Activated T-helper 9 cell treated with anti-CD3 and anti-CD28 coated beads, Interleukin-2, amount 50 U/mL, for 16 hours (primary cell): Measurements from ENCODE around the gene INIP.
"Not testable (repeated sequence)": the region's sequence is repeated elsewhere in the genome, so short reads cannot be mapped to it uniquely, and the experiment has no call there.

ENCODE experiments used
- DNase-seq: peaks from one replicate; pipeline ENCODE4 v3.0.0-alpha.2; 2020; ENCODE audit warnings: low read depth

Gene INIP

GRCh38 chr9:112734892-112735291, 17.0 kb upstream of the INIP start:
- no peak for DNase-seq

- DNase-seq = no peak
Measured at GRCh38 chr9:112731971-112732370, 14.1 kb upstream of the INIP start.

- no peak for DNase-seq
Measured at GRCh38 chr9:112728401-112728800, 10.5 kb upstream of the INIP start.

- no peak for DNase-seq
Measured at GRCh38 chr9:112726428-112726827, 8.5 kb upstream of the INIP start.

- no peak for DNase-seq
Measured at GRCh38 chr9:112725961-112726360, 8.0 kb upstream of the INIP start.

- DNase-seq = not testable (repeated sequence)
Measured at GRCh38 chr9:112722749-112723148, 4.8 kb upstream of the INIP start.

- no peak for DNase-seq
Measured at GRCh38 chr9:112720113-112720780, 2.3 kb upstream of the INIP start.

GRCh38 chr9:112719696-112720095, 1.8 kb upstream of the INIP start:
- DNase-seq = no peak

- DNase-seq = no peak
Measured at GRCh38 chr9:112719241-112719691, 1.3 kb upstream of the INIP start.

GRCh38 chr9:112712678-112713077, 5.2 kb downstream of the INIP start:
- no peak for DNase-seq

GRCh38 chr9:112711050-112711689, 6.7 kb downstream of the INIP start:
- no peak for DNase-seq

- DNase-seq = no peak
Measured at GRCh38 chr9:112705768-112706427, 12.0 kb downstream of the INIP start.

- no peak for DNase-seq
Measured at GRCh38 chr9:112703304-112703703, 14.6 kb downstream of the INIP start.

GRCh38 chr9:112700085-112700484, 17.8 kb downstream of the INIP start:
- DNase-seq = no peak

GRCh38 chr9:112699230-112699629, 18.7 kb downstream of the INIP start:
- DNase-seq = no peak

- DNase-seq = no peak
Measured at GRCh38 chr9:112696461-112696860, 21.5 kb downstream of the INIP start.

- no peak for DNase-seq
Measured at GRCh38 chr9:112694706-112695555, 23.0 kb downstream of the INIP start.

- DNase-seq = no peak
Measured at GRCh38 chr9:112689161-112689740, 28.7 kb downstream of the INIP start.

- DNase-seq = no peak
Measured at GRCh38 chr9:112680731-112681402, 37.0 kb downstream of the INIP start.

GRCh38 chr9:112677040-112677439, 40.9 kb downstream of the INIP start:
- DNase-seq = no peak

- DNase-seq = not testable (repeated sequence)
Measured at GRCh38 chr9:112673221-112673620, 44.7 kb downstream of the INIP start.
